ENCODE data around the gene PTGR2. TPM values are rescaled to one million over a fixed set of nuclear protein-coding genes. Genes with fewer than 3 reads are reported as not detected.
A peak's percentile ranks its signal among the peaks of the same experiment; 100 is the strongest.

The PTGR2 gene
- total RNA-seq = 1 to 10 TPM; 2.3 to 2.8 TPM

GRCh38 chr14:73851567-73852382 is at the start of gene PTGR2:
PTGR2 (plus strand) TSS chr14:73851831; CDS start chr14:73858863, 7,032 bp downstream.
- Mint-ChIP-seq H3K27me3 (peaks cover 5% of the 10 kb centered on the region), H3K4me3 (peak within 1 kb of the TSS; percentile 98), H3K27ac (peak within 1 kb of the TSS; percentile 95), H3K4me1 (peaks cover 22% of the 10 kb centered on the region), H3K36me3 (ENCODE audit: low read depth) (peaks cover 2% of the 10 kb centered on the region), H3K9me3 (no peaks in the 10 kb centered on the region)
- CTCF ChIA-PET = interaction anchor here (0.6 to 1.9 kb wide), 9 partner anchors 15 to 123 kb away, joined by 3 to 6 read pairs (median 3); no protein-coding TSS in a partner anchor
- DNase-seq = peak; percentile 88
- POLR2A ChIA-PET = interaction anchor here (0.5 to 3.6 kb wide), 17 partner anchors 9 to 361 kb away, joined by 3 to 27 read pairs (median 4); partner anchors contain the start of genes ACOT2, PNMA1, RIOX1 and ZNF410

DNA sequence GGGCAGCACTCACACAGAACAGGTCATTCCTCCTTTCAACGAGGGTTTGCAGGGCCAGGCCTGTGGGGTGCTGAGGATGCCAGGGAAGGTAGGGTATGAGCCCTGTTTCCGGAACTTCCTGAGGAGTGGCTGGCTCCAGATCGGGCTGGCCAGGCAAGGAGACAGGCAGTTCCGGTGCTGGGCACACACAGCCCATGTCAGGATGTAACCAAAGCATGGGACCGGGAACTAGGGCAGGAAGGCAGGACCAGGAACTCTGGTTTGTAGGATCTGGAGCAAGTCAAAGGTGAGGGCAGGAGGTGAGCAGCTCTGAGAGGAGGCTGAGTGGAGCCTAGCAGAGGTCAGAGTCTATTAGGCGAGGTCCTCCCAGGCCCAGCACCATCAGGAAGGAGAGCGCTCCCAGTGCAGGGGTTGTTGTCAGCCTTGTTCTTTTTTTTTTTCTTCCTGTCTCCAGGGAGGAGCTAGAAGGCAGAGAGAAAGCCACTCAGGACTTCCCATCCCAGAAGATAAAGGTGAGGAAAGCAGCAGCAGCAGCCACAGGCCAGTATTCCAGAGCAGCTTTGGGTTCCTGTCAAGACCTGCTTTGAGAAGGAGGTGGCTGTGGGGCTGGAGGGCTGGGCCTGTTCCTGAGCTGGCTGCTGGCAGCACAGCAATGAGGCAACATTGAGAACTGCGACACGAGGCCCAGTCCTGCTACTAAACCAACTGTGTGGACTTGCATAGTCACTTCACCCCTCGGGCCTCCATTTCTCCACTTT is 49.0 kb upstream of the PTGR2 start:
- no peaks in the 10 kb centered on the region for H3K9me3 Mint-ChIP-seq
- no peak for DNase-seq
- H3K4me3 Mint-ChIP-seq = no peak overlapping the region
- H3K27me3 Mint-ChIP-seq = no peaks in the 10 kb centered on the region
- no peak overlapping the region for H3K27ac Mint-ChIP-seq
- H3K4me1 Mint-ChIP-seq = no peaks in the 10 kb centered on the region
- H3K36me3 Mint-ChIP-seq (ENCODE audit: low read depth) = no peaks in the 10 kb centered on the region
- POLR2A ChIA-PET = interaction anchor here (1.1 to 1.3 kb wide), 2 partner anchors 9 to 10 kb away, joined by 3 read pairs; no protein-coding TSS in a partner anchor
- CTCF ChIA-PET = interaction anchor here (0.6 kb wide), 2 partner anchors 232 to 285 kb away, joined by 4 read pairs; no protein-coding TSS in a partner anchor

GRCh38 chr14:73804636-73805035 is 47.0 kb upstream of the PTGR2 start:
- H3K36me3 Mint-ChIP-seq (ENCODE audit: low read depth) = no peaks in the 10 kb centered on the region
- no peaks in the 10 kb centered on the region for H3K4me1 Mint-ChIP-seq
- CTCF ChIA-PET = interaction anchor here (0.6 kb wide), 1 partner anchor 9 kb away, joined by 3 read pairs; no protein-coding TSS in a partner anchor
- H3K9me3 Mint-ChIP-seq = no peaks in the 10 kb centered on the region
- DNase-seq = no peak
- POLR2A ChIA-PET = interaction anchor here (1.4 kb wide), 1 partner anchor 17 kb away, joined by 4 read pairs; no protein-coding TSS in a partner anchor
- peaks cover 2% of the 10 kb centered on the region for H3K27me3 Mint-ChIP-seq
- no peak overlapping the region for H3K4me3 Mint-ChIP-seq
- H3K27ac Mint-ChIP-seq = no peak overlapping the region

DNA sequence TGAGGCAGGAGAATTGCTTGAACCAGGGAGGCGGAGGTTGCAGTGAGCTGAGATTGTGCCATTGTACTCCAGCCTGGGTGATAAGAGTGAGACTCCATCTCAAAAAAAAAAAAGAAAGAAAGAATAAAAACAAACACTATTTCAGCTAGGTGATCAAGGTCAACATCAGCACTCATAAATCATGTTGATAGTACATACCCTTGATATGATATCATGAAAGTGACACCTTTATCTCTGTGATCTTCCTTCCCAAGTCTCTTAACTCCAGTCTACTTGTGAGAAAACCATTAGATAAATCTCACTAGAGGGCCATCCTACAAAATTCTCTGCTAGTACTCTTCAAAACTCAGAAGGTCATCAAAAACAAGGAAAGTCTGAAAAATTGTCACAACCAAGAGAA is 44.2 kb upstream of the PTGR2 start:
- POLR2A ChIA-PET = no interaction called here
- no peak for DNase-seq
- H3K27me3 Mint-ChIP-seq = peaks cover 10% of the 10 kb centered on the region
- peaks cover 8% of the 10 kb centered on the region for H3K4me1 Mint-ChIP-seq
- no peaks in the 10 kb centered on the region for H3K9me3 Mint-ChIP-seq
- H3K4me3 Mint-ChIP-seq = no peak overlapping the region
- no peaks in the 10 kb centered on the region for H3K36me3 Mint-ChIP-seq (ENCODE audit: low read depth)
- H3K27ac Mint-ChIP-seq = no peak overlapping the region
- CTCF ChIA-PET = no interaction called here

GRCh38 chr14:73809391-73809790 is 42.2 kb upstream of the PTGR2 start:
- Mint-ChIP-seq H3K4me3 (no peak overlapping the region), H3K4me1 (peaks cover 14% of the 10 kb centered on the region), H3K27ac (no peak overlapping the region), H3K27me3 (peaks cover 10% of the 10 kb centered on the region), H3K9me3 (no peaks in the 10 kb centered on the region), H3K36me3 (ENCODE audit: low read depth) (no peaks in the 10 kb centered on the region)
- POLR2A ChIA-PET = interaction anchor here (1.2 kb wide), 1 partner anchor 23 kb away, joined by 3 read pairs; no protein-coding TSS in a partner anchor
- CTCF ChIA-PET = interaction anchor here (0.7 kb wide), 1 partner anchor 104 kb away, joined by 3 read pairs; no protein-coding TSS in a partner anchor
- no peak for DNase-seq

- Mint-ChIP-seq H3K27me3 (peaks cover 10% of the 10 kb centered on the region), H3K9me3 (no peaks in the 10 kb centered on the region), H3K4me3 (no peak overlapping the region), H3K4me1 (peaks cover 16% of the 10 kb centered on the region), H3K27ac (no peak overlapping the region), H3K36me3 (ENCODE audit: low read depth) (no peaks in the 10 kb centered on the region)
- DNase-seq = no peak
- POLR2A ChIA-PET = interaction anchor here (0.8 to 1.2 kb wide), 2 partner anchors 9 to 24 kb away, joined by 3 read pairs; no protein-coding TSS in a partner anchor
- CTCF ChIA-PET = no interaction called here
Observed at GRCh38 chr14:73810478-73811163, 41.0 kb upstream of the PTGR2 start.

DNA sequence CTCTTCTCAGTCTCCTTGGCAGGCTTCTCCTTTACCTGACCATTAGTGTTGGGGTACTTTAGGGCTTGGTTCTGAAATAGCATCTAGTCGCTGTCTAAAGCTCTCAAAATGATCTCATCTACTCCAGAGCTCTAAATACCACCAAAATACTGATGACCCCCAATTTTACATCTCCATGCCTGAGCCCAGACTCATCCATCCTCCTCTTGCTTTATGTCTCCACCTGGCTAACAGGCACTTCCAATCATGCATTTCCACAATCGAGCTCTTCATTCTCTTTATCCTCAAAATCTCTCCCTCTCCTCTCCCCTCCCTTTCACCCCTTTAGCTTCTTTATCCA is 40.5 kb upstream of the PTGR2 start:
- no peak for DNase-seq
- Mint-ChIP-seq H3K9me3 (no peaks in the 10 kb centered on the region), H3K4me3 (no peak overlapping the region), H3K27me3 (peaks cover 10% of the 10 kb centered on the region), H3K36me3 (ENCODE audit: low read depth) (no peaks in the 10 kb centered on the region), H3K4me1 (peaks cover 16% of the 10 kb centered on the region), H3K27ac (no peak overlapping the region)
- ChIA-PET POLR2A (interaction anchor here (0.8 kb wide), 1 partner anchor 9 kb away, joined by 3 read pairs; no protein-coding TSS in a partner anchor), CTCF (interaction anchor here (0.7 kb wide), 1 partner anchor 40 kb away, joined by 3 read pairs; no protein-coding TSS in a partner anchor)

DNA sequence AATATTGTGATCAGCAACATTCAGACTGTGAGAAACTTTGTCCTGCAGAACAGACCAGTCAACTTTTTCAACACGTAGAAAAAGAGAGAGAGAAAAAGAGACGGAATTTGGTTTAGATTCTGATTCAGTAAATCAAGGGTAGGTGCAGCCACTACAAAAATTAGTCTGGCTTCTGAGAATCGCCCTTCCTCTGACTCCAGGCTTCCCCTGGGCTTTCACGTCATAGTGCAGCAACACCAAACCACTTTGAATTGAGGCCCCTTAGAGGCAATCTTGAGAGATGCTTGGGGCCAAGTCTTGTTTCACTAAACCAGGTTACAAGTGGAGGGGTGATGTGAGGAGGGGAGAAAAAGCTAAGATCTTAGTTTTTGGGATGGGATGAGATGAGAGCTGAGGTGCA is 37.5 kb upstream of the PTGR2 start:
- Mint-ChIP-seq H3K4me1 (peaks cover 16% of the 10 kb centered on the region), H3K36me3 (ENCODE audit: low read depth) (no peaks in the 10 kb centered on the region), H3K27ac (peak overlapping the region; percentile 58), H3K9me3 (no peaks in the 10 kb centered on the region), H3K27me3 (peaks cover 10% of the 10 kb centered on the region), H3K4me3 (no peak overlapping the region)
- POLR2A ChIA-PET = no interaction called here
- peak; percentile 25 for DNase-seq
- CTCF ChIA-PET = interaction anchor here (0.7 to 1.8 kb wide), 3 partner anchors 9 to 111 kb away, joined by 3 read pairs; no protein-coding TSS in a partner anchor

DNA sequence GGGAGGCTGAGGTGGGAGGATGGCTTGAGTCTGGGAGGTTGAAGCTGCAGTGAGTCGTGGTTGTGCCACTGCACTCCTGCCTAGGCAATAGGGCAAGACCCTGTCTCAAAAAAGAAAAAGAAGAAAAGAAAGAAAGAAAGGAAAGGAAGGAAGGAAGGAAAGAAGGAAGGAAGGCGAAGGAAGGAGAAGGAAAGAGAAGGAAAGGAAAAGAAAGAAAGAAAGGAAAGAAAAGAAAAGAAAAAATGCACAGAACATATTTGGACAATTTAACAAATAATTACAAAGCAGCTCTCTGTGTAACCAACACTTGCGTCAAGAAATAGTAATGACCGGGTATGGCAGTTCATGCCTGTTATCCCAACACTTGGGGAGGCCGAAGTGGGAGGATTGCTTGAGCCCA is 35.8 kb upstream of the PTGR2 start:
- Mint-ChIP-seq H3K4me1 (peaks cover 15% of the 10 kb centered on the region), H3K36me3 (ENCODE audit: low read depth) (no peaks in the 10 kb centered on the region), H3K9me3 (no peaks in the 10 kb centered on the region), H3K4me3 (no peak overlapping the region), H3K27ac (no peak overlapping the region), H3K27me3 (peaks cover 7% of the 10 kb centered on the region)
- CTCF ChIA-PET = interaction anchor here (1.8 kb wide), 1 partner anchor 11 kb away, joined by 3 read pairs; no protein-coding TSS in a partner anchor
- DNase-seq = no peak
- POLR2A ChIA-PET = no interaction called here

DNA sequence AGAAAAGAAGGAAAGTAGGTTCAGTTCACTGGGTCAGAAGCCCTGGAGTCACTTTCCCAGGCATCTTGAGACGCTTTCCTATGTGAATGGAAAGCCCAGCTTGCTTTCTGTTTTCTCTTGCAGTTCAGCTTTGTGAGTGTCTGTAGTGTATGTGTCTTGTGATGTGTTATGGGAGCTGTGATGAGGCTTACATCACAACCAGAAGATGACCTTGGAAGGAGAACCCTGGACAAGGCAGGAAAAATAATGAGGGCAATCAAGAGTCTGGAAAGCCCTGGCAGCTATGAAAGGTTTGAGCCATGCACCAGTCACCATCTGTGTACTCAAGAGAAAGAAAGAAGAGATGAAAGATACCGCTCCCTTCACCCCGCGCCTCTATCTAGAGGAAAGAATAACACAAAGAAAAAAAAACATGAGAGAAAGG is 35.2 kb upstream of the PTGR2 start:
- Mint-ChIP-seq H3K9me3 (no peaks in the 10 kb centered on the region), H3K36me3 (ENCODE audit: low read depth) (no peaks in the 10 kb centered on the region), H3K27me3 (peaks cover 1% of the 10 kb centered on the region), H3K4me3 (no peak overlapping the region), H3K27ac (no peak overlapping the region), H3K4me1 (peaks cover 9% of the 10 kb centered on the region)
- POLR2A ChIA-PET = interaction anchor here (0.7 to 1.0 kb wide), 2 partner anchors 62 to 177 kb away, joined by 3 to 4 read pairs; no protein-coding TSS in a partner anchor
- no peak for DNase-seq
- CTCF ChIA-PET = no interaction called here

- CTCF ChIA-PET = interaction anchor here (0.6 kb wide), 1 partner anchor 409 kb away, joined by 3 read pairs; no protein-coding TSS in a partner anchor
- no peak overlapping the region for H3K27ac Mint-ChIP-seq
- H3K9me3 Mint-ChIP-seq = no peaks in the 10 kb centered on the region
- H3K4me1 Mint-ChIP-seq = peaks cover 8% of the 10 kb centered on the region
- no peaks in the 10 kb centered on the region for H3K27me3 Mint-ChIP-seq
- H3K4me3 Mint-ChIP-seq = no peak overlapping the region
- POLR2A ChIA-PET = interaction anchor here (0.5 to 1.0 kb wide), 3 partner anchors 28 to 177 kb away, joined by 3 to 4 read pairs (median 3); no protein-coding TSS in a partner anchor
- no peak for DNase-seq
- no peaks in the 10 kb centered on the region for H3K36me3 Mint-ChIP-seq (ENCODE audit: low read depth)
Observed at GRCh38 chr14:73817020-73817655, 34.5 kb upstream of the PTGR2 start.

GRCh38 chr14:73818821-73819220 is 32.8 kb upstream of the PTGR2 start:
- ChIA-PET CTCF (no interaction called here), POLR2A (no interaction called here)
- Mint-ChIP-seq H3K4me1 (peaks cover 8% of the 10 kb centered on the region), H3K27ac (no peak overlapping the region), H3K36me3 (ENCODE audit: low read depth) (no peaks in the 10 kb centered on the region), H3K9me3 (no peaks in the 10 kb centered on the region), H3K27me3 (peaks cover 5% of the 10 kb centered on the region), H3K4me3 (no peak overlapping the region)
- DNase-seq = no peak

All from activated CD4-positive, alpha-beta memory T cell treated with anti-CD3 and anti-CD28 coated beads, Interleukin-2, amount 10 ng/mL, durations not matched to agents 7 days and 5 days (primary cell).